Placental pericyte (primary cell): ENCODE measurements around the gene GRHL1. TPM values are rescaled to one million over a fixed set of nuclear protein-coding genes. Genes with fewer than 3 reads are reported as not detected.

Source experiments
- total RNA-seq: library from RNA; depleted of rRNA; stranded (reverse); fragments of >200 nt; gene quantifications from 2 replicates; pipeline ENCODE4 v1.2.3, GENCODE V29; 2012

GRHL1 gene
- 0.14 and 0.22 TPM in 2 replicates for total RNA-seq

GRCh38 chr2:9951522-9952285 lies at the start of gene GRHL1:
Gene GRHL1, plus strand, starts transcription at chr2:9951693. Its CDS starts 141 bp downstream, at chr2:9951834.

GRCh38 chr2:10043256-10043905 lies 91.9 kb downstream of the GRHL1 start, which contains the start of gene KLF11:
Gene KLF11, plus strand, starts transcription at chr2:10043550. Its CDS starts 167 bp downstream, at chr2:10043717.

Other genes with a start within 250 kb of the GRHL1 start
- gene TAF1B, start 108.2 kb upstream of the GRHL1 start, total RNA-seq, result 25.2 and 36.4 TPM in 2 replicates
- 3.9 and 7.0 TPM in 2 replicates for gene KLF11, start 91.9 kb downstream of the GRHL1 start, total RNA-seq
- 0.14 and 0.22 TPM in 2 replicates for gene CYS1, start 128.7 kb downstream of the GRHL1 start, total RNA-seq
- 2.0 and 136 TPM in 2 replicates for gene RRM2, start 171.0 kb downstream of the GRHL1 start, total RNA-seq